HepG2 (cell line): ENCODE results near the gene EEF1AKMT3.

Experiments used
- ARNT2 ChIP-seq: sonication (generic); formaldehyde crosslinking; IDR thresholded peaks from 2 replicates; pipeline ENCODE4 v1.8.0; 2022; ENCODE audit warnings: mild to moderate bottlenecking, low read depth, missing genetic modification reagents, moderate library complexity
- MBNL3 ChIP-seq: fragments of 250-450 bp; sonication (Bioruptor Pico); conservative IDR thresholded peaks from 2 replicates; pipeline ENCODE4 v1.8.0; 2022; ENCODE audit warnings: mild to moderate bottlenecking, inconsistent platforms
- MTA3 ChIP-seq: sonication (generic); formaldehyde crosslinking; IDR thresholded peaks from 2 replicates; pipeline ENCODE4 v1.4.0; 2020; ENCODE audit warnings: missing genetic modification reagents
- NR1H2 ChIP-seq: sonication (generic); formaldehyde crosslinking; IDR thresholded peaks from 2 replicates; pipeline ENCODE4 v1.8.1; 2022; ENCODE audit warnings: low read depth, missing genetic modification reagents, borderline replicate concordance
- PAWR ChIP-seq: sonication (generic); formaldehyde crosslinking; IDR thresholded peaks from 2 replicates; pipeline ENCODE4 v1.4.0; 2020; ENCODE audit warnings: missing genetic modification reagents, mild to moderate bottlenecking, borderline replicate concordance
- POLR2AphosphoS2 ChIP-seq: IDR thresholded peaks from 2 replicates; pipeline ENCODE4 v1.6.1; 2011; ENCODE audit warnings: low read depth, low read length, improper control_type of control experiment
- SIN3A ChIP-seq: IDR thresholded peaks from 2 replicates; pipeline ENCODE4 v1.6.1; 2011; ENCODE audit warnings: low read depth, mild to moderate bottlenecking, control low read depth, low read length, borderline replicate concordance
- TBP ChIP-seq: sonication (generic); formaldehyde crosslinking; IDR thresholded peaks from 2 replicates; pipeline ENCODE4 v1.5.0; 2020; ENCODE audit warnings: missing genetic modification reagents
- ZNF253 ChIP-seq: sonication (generic); formaldehyde crosslinking; IDR thresholded peaks from 2 replicates; pipeline ENCODE4 v1.8.0; 2022; ENCODE audit warnings: mild to moderate bottlenecking, missing genetic modification reagents, borderline replicate concordance
- ZNF3 ChIP-seq: IDR thresholded peaks from 2 replicates; pipeline ENCODE4 v1.7.0; 2017; ENCODE audit warnings: inconsistent platforms
- ZNF577 ChIP-seq: sonication (generic); formaldehyde crosslinking; IDR thresholded peaks from 2 replicates; pipeline ENCODE4 v1.4.0; 2020; ENCODE audit warnings: mild to moderate bottlenecking, low read depth, missing genetic modification reagents, borderline replicate concordance
- ZZZ3 ChIP-seq: sonication (generic); formaldehyde crosslinking; IDR thresholded peaks from 2 replicates; pipeline ENCODE4 v1.4.0; 2020; ENCODE audit warnings: missing genetic modification reagents, mild to moderate bottlenecking, borderline replicate concordance
- TF ChIP-seq, protein P1 (sequence below): sonication (generic); formaldehyde crosslinking; IDR thresholded peaks from 2 replicates; pipeline ENCODE4 v1.5.0; 2020; ENCODE audit warnings: mild to moderate bottlenecking, missing genetic modification reagents, moderate library complexity

DNA sequence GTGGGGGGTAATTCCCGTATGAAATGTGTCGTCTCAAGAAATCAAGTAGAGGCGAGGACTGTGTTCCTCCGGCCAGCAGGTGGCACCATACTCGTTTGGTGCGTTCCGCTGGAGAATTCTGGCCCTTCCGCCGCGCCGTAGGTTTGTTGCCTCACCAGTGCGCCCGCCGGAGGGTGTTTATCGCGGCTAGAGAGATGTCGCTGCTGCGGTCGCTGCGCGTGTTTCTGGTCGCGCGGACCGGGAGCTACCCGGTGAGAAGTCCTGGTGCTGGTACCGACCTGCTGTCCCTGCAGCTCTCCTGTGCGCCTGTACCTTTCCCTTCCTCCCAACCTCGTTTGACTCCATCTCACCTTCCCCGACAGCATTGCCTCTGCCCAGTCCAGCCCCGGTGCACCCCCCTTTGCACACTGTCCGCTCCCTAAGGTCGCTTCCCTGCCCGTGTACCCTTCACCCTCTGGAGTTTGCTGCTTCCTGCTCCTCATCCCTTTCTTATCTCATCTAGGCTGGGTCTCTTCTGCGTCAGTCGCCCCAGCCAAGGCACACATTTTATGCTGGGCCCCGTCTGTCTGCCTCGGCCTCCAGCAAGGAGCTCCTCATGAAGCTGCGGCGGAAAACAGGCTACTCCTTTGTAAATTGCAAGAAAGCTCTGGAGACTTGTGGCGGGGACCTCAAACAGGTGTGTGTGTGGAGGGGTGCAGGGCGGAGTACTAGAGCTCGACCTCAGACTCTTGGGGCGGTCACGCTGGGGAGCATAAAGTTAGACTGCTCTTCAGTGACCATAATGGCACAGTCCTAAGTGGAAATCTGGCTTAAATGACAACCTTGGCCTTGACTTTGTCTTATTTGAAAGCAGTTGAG is 10.4 kb downstream of the EEF1AKMT3 start, which contains the start of gene TSFM:
- TF ChIP-seq ZNF577 (CRISPR knock-in tag) (no peak), NR1H2 (CRISPR knock-in tag) (no peak), MTA3 (CRISPR knock-in tag) (no peak), TBP (CRISPR knock-in tag) (no peak), POLR2AphosphoS2 (no peak), ZNF3 (CRISPR knock-in tag) (no peak), SIN3A (peak; percentile 90), MBNL3 (CRISPR knock-in tag) (no peak), PAWR (CRISPR knock-in tag) (no peak; the same call in 1 of the 2 replicates), ZNF253 (CRISPR knock-in tag) (0 out of 2 replicates have a peak, but pooled peaks have one; percentile 21), ARNT2 (CRISPR knock-in tag) (peak; percentile 82), ZZZ3 (CRISPR knock-in tag) (no peak; the same call in 1 of the 2 replicates)
- TF ChIP-seq, protein P1, sequence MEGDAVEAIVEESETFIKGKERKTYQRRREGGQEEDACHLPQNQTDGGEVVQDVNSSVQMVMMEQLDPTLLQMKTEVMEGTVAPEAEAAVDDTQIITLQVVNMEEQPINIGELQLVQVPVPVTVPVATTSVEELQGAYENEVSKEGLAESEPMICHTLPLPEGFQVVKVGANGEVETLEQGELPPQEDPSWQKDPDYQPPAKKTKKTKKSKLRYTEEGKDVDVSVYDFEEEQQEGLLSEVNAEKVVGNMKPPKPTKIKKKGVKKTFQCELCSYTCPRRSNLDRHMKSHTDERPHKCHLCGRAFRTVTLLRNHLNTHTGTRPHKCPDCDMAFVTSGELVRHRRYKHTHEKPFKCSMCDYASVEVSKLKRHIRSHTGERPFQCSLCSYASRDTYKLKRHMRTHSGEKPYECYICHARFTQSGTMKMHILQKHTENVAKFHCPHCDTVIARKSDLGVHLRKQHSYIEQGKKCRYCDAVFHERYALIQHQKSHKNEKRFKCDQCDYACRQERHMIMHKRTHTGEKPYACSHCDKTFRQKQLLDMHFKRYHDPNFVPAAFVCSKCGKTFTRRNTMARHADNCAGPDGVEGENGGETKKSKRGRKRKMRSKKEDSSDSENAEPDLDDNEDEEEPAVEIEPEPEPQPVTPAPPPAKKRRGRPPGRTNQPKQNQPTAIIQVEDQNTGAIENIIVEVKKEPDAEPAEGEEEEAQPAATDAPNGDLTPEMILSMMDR, result peak; percentile 94
